Measurements from ENCODE around the gene CCL23.
"Not testable (repeated sequence)": the region's sequence is repeated elsewhere in the genome, so short reads cannot be mapped to it uniquely, and the experiment has no call there.

CCL23 gene

GRCh38 chr17:36017799-36018198, at the start of gene CCL23:
Gene CCL23 (minus strand): TSS chr17:36017972. CDS start chr17:36017897, 75 bp downstream.
- DNase-seq (ENCODE audit: low read depth in 2 of 2): no peak

GRCh38 chr17:36066365-36066985, 48.7 kb upstream of the CCL23 start:
- no peak for DNase-seq (ENCODE audit: low read depth in 2 of 2)

GRCh38 chr17:36063786-36064541, 46.2 kb upstream of the CCL23 start, which contains the start of gene CCL18:
Gene CCL18 (plus strand): TSS chr17:36064272. CDS start chr17:36064343, 71 bp downstream.
- no peak for DNase-seq (ENCODE audit: low read depth in 2 of 2)

GRCh38 chr17:36060816-36061215, 43.0 kb upstream of the CCL23 start:
- DNase-seq (ENCODE audit: low read depth in 2 of 2): no peak

- DNase-seq (ENCODE audit: low read depth in 2 of 2): no peak
Observed at GRCh38 chr17:36059406-36059805, 41.6 kb upstream of the CCL23 start.

- DNase-seq (ENCODE audit: low read depth in 2 of 2): no peak
Observed at GRCh38 chr17:36057911-36058310, 40.1 kb upstream of the CCL23 start.

- no peak for DNase-seq (ENCODE audit: low read depth in 2 of 2)
Observed at GRCh38 chr17:36055921-36056520, 38.2 kb upstream of the CCL23 start.

GRCh38 chr17:36055171-36055570, 37.4 kb upstream of the CCL23 start:
- no peak for DNase-seq (ENCODE audit: low read depth in 2 of 2)

GRCh38 chr17:36049643-36050042, 31.9 kb upstream of the CCL23 start:
- DNase-seq (ENCODE audit: low read depth in 2 of 2): no peak

- no peak for DNase-seq (ENCODE audit: low read depth in 2 of 2)
Observed at GRCh38 chr17:36048066-36048465, 30.3 kb upstream of the CCL23 start.

GRCh38 chr17:36036235-36036634, 18.5 kb upstream of the CCL23 start:
- no peak for DNase-seq (ENCODE audit: low read depth in 2 of 2)

- DNase-seq (ENCODE audit: low read depth in 2 of 2): no peak
Observed at GRCh38 chr17:36034127-36034526, 16.4 kb upstream of the CCL23 start.

GRCh38 chr17:36030956-36031355, 13.2 kb upstream of the CCL23 start:
- DNase-seq (ENCODE audit: low read depth in 2 of 2): no peak

GRCh38 chr17:36027761-36028160, 10.0 kb upstream of the CCL23 start:
- no peak for DNase-seq (ENCODE audit: low read depth in 2 of 2)

GRCh38 chr17:36024106-36024869, 6.5 kb upstream of the CCL23 start:
- no peak for DNase-seq (ENCODE audit: low read depth in 2 of 2)

- no peak for DNase-seq (ENCODE audit: low read depth in 2 of 2)
Observed at GRCh38 chr17:36019423-36019822, 1.7 kb upstream of the CCL23 start.

- DNase-seq (ENCODE audit: low read depth in 2 of 2): no peak
Observed at GRCh38 chr17:36016555-36016954, 1.2 kb downstream of the CCL23 start.

- not testable (repeated sequence) for DNase-seq (ENCODE audit: low read depth in 2 of 2)
Observed at GRCh38 chr17:36015895-36016294, 1.9 kb downstream of the CCL23 start.

- no peak for DNase-seq (ENCODE audit: low read depth in 2 of 2)
Observed at GRCh38 chr17:36014946-36015345, 2.8 kb downstream of the CCL23 start.

GRCh38 chr17:36011201-36011600, 6.6 kb downstream of the CCL23 start:
- DNase-seq (ENCODE audit: low read depth in 2 of 2): no peak

- no peak for DNase-seq (ENCODE audit: low read depth in 2 of 2)
Observed at GRCh38 chr17:36008998-36009665, 8.6 kb downstream of the CCL23 start.
